GM21717 (cell line): Measurements from ENCODE around the gene SNRNP40.
A peak's percentile ranks its signal among the peaks of the same experiment; 100 is the strongest.

ENCODE experiments used
- ATAC-seq: cut with Tn5 transposase; IDR thresholded peaks from one replicate; pipeline ENCODE4 v1.9.1; 2021; ENCODE audit warnings: mild to moderate bottlenecking, moderate library complexity; ENCODE audit not compliant: unreplicated experiment

SNRNP40 gene

DNA sequence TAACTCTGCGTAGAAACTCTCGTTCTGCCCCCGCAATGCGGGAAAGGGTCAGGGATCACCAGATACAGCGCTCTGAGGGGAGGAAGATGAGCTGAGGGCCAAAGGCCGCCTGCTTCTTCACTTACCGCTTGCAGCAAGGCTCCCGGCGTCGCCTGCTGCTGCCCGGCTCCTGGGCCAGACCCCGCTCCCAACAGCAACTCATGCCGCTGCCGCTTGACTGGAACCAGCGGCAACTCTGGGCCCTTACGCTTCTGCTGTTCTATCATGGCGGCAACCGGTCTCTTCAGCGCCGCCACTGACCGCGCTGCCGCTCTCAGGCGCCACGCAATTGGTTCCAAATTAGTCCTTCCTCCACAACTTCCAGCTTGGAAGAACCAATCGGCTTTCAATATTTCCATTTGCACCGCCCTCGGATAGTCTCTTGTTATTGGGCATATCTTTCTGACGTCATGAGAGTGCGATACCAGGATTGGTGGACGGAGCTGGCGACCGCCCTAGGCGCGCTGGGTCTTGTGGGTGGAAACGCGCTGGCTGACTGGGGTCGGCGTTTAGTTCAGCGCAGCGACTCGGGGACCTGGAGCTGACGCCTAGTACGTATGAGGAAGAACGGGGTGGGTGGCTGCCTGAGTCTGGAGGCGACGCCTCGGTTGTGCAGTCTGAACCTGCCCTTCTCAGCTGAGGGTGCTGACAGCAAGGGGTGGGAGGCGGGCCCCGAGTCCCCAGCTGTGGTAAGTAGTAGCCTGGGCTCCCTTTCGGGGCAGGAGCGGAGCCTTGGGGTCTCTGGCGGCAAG, at the start of gene SNRNP40, which contains the start of gene ZCCHC17:
Gene SNRNP40, minus strand, starts transcription at position 303 of the 791 bp plus-strand sequence. Its CDS starts 37 bp downstream, at position 266.
Gene ZCCHC17, plus strand, starts transcription at position 547 of the 791 bp plus-strand sequence. CDS start 13,067 bp downstream, outside the sequence.
- ATAC-seq, result peak; percentile 93

DNA sequence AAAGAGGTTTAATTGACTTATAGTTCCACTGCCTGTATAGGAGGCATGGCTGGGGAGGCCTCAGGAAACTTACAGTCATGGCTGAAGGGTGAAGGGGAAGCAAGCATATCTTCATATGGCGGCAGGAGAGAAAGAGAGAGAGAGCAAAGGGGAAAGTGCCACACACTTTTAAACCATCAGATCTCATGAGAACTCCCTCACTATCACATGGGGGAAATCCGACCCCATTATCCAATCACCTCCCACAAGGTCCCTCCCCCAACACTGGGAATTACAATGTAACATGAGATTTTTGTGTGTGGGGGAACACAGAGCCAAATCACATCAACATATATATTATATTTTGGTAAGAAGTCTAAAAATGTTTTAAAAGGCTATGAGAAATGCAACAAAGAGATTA, 49.0 kb upstream of the SNRNP40 start:
- ATAC-seq, result no peak

- no peak for ATAC-seq
Observed at GRCh38 chr1:31344503-31344902, 47.9 kb upstream of the SNRNP40 start.

- ATAC-seq, result no peak
Observed at GRCh38 chr1:31336687-31337467, 40.3 kb upstream of the SNRNP40 start.

DNA sequence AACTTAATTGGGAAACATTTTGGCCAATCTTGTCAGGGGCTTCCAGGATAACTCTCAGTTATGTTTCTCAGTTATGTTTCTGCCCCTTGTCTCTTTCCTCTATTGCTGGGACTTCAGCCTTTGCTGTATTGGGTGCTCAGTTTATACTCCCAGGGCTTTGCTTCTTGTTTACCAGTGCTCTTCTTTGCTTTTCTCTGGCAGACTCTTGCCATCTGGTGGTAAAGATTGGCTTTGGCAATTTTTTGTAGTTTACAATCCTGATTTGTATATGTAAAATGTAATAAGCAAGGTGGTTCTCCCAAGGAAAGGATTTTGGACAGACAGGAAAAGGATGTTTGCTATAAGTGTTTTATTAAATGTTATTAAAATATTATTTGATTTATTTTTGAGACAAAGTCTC, 38.4 kb upstream of the SNRNP40 start:
- ATAC-seq, result no peak

DNA sequence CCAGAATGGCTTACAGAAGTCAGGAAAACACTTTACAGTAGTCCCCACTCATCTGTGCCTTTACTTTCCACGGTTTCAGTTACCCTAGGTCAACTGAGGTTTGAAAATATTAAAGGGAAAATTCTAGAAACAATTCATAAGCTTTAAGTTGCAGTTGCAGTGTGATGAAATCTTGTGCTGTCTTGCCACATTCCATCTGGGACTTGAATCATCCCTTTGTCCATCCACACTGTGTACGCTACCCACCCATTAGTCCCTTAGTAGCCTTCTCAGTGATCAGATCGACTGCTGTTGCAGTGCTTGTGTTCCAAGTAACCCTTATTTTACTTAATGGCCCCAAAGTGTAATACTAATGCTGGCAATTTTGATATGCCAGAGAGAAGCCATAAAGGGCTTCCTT, 30.8 kb upstream of the SNRNP40 start:
- no peak for ATAC-seq

- ATAC-seq, result no peak
Observed at GRCh38 chr1:31326461-31326860, 29.9 kb upstream of the SNRNP40 start.

- no peak for ATAC-seq
Observed at GRCh38 chr1:31324992-31325391, 28.4 kb upstream of the SNRNP40 start.

- no peak for ATAC-seq
Observed at GRCh38 chr1:31324093-31324492, 27.5 kb upstream of the SNRNP40 start.

DNA sequence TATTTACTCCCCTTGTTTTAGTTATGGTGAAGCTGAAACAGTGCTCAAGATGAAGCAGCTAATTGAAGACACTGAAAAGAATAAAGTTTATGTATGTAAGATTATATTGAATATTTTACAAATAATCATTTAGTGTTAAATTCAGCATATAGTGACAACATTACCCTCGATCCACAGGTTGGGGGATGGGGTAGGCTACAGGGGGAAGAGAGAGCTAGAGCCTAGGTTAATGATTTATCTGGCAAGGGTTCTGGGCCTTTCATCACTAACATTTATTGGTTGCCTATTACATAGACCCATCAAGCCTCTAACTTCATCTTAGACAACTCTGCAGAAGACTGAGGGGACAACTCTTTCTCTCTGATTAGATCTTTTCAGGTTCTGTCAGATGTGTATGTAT, 21.6 kb upstream of the SNRNP40 start:
- ATAC-seq, result no peak

GRCh38 chr1:31315902-31316301, 19.3 kb upstream of the SNRNP40 start:
- ATAC-seq, result no peak

GRCh38 chr1:31310198-31310597, 13.6 kb upstream of the SNRNP40 start:
- no peak for ATAC-seq

GRCh38 chr1:31308036-31308435, 11.4 kb upstream of the SNRNP40 start:
- no peak for ATAC-seq

GRCh38 chr1:31306278-31306677, 9.7 kb upstream of the SNRNP40 start:
- ATAC-seq, result no peak

- no peak for ATAC-seq
Observed at GRCh38 chr1:31302709-31303441, 6.3 kb upstream of the SNRNP40 start.

- no peak for ATAC-seq
Observed at GRCh38 chr1:31300193-31300592, 3.6 kb upstream of the SNRNP40 start.

DNA sequence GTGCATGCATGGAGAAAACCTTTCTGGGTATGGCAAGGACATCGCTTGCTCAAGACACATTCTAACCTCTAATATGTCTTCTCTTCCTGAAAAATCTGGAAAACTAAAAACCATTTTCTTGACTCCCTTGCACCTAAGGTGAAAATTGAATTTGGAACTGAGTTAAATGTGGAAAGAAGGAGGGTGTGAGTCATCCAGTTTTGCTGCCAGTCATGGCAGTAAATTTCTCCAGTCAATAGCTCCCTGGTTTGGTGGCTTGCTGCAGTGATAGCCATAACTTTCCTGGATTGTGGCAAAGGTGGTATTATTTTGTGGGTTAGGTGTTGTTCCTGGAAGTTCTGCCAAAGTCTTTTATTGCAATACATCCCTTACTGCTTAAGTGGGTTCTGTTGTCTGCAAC, 2.8 kb upstream of the SNRNP40 start:
- no peak for ATAC-seq

- ATAC-seq, result peak; percentile 1
Observed at GRCh38 chr1:31297277-31298247, 974 bp upstream of the SNRNP40 start.

- no peak for ATAC-seq
Observed at GRCh38 chr1:31295874-31296485, 608 bp downstream of the SNRNP40 start.

GRCh38 chr1:31289021-31289420, 7.6 kb downstream of the SNRNP40 start:
- ATAC-seq, result no peak
